GM18507 (cell line): ENCODE data around the gene IPPK.
"Not testable (repeated sequence)": the region's sequence is repeated elsewhere in the genome, so short reads cannot be mapped to it uniquely, and the experiment has no call there.

Source experiments
- DNase-seq: peaks from one replicate; pipeline ENCODE4 v3.0.0; 2011; ENCODE audit warnings: low read depth; ENCODE audit not compliant: insufficient read length; ENCODE audit errors: extremely low spot score
- FAIRE-seq: peaks from 2 replicates; lab custom pipeline; 2011; peaks lifted over from hg19 to GRCh38; lab: Jason Lieb, UNC

Gene IPPK

DNA sequence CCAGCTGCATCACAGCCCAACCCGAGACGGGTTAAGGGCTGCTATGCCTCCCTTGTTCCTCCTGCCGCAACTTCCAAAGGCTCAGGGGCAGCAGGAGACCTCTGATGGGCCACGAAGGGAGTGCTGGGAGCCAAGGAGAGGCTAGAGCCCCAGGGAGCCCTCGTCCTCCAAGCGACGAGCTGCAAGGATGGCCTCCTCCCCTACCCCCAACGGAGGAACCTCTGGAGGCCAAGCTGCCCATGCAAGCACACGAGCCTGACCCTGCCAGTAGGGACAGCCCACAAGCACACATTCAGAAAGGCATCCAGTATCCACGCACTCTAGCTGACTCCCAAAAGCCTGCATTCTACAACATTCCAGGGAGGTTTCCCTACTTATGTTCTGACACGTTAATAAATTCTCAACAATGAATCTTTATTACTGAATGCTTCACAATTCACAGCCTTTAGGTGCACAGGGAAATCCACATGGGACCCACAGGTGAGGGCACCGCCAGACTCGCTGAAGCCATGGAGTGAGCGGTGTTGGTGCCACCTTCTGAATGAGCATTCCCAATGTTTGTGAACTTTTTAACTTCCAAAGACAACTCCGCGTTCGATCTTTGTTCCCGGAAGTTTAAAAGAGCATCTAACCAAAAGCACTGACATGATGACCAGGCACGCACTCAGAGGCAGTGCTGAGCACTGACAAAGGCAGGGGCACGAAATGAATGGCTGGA is 28.7 kb downstream of the IPPK start:
- FAIRE-seq (no peak), DNase-seq (no peak)

DNA sequence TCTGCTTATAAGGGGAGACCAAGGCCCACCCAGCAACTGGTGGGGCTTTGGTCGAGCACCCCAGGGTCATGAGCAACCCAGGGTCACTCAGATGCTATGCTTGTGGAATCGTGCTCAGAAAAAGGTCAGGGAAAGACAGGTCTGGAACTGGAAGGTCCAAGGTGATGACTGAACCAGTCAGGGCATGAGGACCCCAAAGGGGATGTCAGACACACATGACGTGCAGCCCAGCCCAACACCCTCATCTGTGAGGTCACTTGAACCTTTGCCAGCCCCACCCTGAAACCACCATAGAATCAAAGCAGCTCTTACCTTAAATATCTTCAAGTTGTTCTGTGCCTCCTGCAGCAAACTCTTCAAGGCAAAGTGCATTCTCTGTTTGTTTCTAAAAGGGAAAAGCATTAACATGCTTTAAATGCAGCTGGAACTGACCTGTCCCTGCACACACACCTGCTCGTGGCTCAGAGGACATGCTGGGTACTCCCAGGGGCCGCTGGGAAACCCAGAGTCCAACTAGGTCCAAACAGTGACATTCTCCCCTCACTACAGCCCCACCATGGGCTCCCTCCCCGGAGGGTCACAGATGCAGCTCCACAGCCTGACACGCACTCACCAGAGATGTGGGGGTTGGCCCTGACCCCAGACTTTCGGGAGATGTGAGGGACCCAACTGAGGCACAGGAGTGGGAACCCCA is 29.4 kb downstream of the IPPK start:
- DNase-seq (no peak), FAIRE-seq (no peak)

DNA sequence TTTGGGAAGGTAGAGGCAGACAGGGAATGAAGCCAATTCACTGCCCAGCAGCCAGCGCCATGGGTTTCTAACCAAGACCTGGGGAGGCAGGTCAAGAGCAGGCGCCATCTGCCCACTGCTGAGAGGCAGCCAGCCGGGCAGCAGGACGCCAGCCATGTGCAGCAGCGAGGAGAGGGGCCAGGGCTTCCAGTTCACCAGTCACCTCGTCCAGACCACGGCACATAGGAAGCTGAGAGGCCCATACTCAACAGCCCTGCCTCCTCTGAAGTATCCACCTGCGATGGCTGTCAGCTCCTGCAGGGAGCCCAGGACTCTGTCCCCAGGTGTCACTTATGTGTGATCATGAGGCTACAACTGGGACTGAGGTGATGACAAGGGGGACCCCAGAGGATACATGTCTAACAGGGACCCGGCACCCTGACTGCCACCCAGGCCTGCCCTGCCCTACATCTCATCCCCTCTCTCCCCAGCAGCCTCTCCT is 30.1 kb downstream of the IPPK start:
- DNase-seq: no peak

DNA sequence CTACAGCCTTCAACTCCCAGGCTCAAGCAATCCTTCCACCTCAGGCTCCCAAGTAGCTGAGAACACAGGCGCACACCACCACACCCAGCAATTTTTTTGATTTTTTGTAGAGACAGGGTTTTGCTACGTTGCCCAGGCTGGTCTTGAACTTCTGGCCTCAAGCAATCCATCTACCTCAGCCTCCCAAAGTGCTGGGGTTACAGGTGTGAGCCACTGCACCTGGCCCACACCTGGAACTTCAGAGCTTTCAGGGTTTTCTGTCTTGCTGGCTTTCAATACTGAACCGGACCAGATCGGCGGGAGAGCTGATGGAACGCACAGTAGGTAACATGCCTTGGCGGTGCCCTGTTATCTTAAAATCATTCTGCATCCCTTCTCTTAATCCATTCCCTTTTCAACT is 30.8 kb downstream of the IPPK start:
- DNase-seq (no peak), FAIRE-seq (no peak)

More for the DNA sequence above, 30.1 kb downstream of the IPPK start:
- no peak for FAIRE-seq

DNA sequence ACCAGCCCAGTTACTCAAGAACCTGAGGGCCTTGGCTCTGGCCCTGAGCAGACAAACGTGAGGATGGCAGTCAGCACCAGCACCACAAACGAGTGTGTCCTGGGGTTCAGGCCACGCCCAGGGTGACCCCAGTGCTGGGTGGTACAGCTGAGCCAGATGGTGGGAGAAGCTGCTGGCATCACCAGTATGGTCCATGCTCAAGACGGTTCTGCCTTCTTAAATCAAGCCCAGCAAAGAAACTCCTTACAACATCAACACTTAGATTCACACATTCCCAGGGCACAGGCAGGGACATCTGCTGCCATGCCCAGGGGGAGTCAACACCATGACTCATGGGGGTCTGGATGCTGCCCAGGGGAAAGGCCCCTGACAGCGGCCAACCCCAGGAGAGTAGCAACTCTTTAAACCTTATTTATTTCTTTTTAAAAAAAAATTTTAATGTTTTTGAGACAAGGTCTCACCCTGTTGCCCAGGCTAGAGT is 31.3 kb downstream of the IPPK start:
- DNase-seq (no peak), FAIRE-seq (no peak)

DNA sequence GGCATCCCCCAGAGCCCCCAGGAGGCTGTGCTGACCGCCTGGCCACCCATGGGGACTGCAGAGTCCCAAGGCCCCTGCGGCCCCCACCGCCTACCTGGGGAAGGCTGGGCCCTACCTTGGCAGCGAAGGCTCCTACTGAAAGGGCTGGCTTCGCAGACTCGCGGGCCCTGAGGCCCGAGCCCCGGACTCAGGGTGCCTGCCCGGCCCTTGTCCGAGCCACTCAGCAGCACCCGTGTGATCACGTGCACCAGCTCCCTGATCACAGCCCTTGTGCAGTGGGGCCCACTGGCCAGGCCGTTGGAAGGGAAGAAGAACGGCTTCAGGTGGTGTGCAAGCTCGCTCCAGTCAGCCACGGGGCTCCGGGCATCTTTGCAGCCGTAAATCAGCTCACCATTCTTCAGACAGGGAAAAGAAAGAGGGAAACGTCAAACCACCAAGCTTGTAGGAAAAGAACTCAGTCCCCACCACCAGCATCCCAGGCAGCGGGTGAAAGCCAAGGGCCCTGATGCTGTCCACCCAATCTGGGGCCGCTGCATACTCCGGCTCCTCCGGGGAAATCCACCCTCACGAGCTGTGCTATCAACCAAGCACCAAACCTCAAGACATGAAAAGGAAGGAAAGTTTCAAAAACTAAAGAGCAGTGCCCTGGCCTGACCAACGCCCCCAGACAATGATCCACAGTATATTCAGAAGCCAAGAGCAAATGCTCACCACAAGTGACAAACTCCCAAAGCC is 31.9 kb downstream of the IPPK start:
- no peak for FAIRE-seq
- DNase-seq: no peak

DNA sequence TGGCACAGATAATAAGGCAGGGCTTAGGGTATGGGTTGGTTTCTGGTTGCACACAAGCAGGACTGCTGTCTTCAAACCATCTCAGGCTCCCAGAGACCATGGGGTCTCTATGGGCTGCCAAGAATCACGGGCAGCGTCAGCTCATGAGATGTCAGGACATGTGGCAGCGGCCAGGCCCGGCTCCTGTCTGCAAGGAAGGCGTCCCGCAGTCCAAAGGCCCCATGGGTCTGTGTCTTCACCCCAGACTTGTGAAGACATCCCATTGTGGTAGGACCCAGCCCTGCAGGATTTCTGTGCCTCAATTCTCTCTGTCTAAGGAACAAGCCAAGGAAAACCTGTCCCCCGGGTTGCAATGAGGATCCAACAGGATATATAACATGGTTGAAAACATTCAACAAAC is 32.6 kb downstream of the IPPK start:
- FAIRE-seq (no peak), DNase-seq (no peak)

DNA sequence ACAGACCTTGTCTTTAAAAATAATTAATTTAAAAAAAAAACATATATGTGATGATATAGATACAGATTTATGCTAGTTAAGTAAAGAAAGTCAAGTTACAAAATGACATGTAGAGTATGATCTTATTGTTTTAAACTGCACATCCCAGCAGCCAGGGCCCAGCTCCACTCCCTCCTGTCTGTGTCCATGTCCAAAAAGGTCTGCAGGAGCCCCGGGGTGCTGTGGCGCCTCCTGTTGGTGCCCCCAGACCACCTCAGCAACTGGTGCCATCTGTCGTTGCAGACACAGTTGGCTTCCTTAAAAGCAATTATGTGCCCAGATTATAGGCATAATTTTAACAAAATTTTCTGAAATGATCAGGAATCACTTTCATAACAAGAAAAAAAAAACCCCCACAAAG is 33.3 kb downstream of the IPPK start:
- DNase-seq (no peak), FAIRE-seq (no peak)

DNA sequence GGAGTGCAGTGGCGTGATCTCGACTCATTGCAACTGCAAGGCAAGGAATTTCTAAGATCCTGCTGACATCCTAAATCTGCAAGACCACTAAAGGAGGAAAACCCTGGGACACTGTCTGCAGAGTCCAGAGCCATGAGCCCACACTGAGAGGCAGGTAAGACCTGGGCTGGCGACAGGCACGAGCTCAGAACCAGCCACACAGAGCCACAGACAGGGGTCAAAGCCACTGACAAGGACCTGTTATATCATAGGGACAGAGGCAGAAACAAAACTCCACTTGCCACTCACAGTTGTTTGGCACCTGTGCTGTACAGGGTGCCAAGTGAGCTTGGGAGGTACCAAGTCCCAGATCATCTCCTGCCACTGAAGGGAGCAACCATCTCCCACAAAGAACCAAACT is 34.2 kb downstream of the IPPK start:
- FAIRE-seq (no peak), DNase-seq (no peak)

DNA sequence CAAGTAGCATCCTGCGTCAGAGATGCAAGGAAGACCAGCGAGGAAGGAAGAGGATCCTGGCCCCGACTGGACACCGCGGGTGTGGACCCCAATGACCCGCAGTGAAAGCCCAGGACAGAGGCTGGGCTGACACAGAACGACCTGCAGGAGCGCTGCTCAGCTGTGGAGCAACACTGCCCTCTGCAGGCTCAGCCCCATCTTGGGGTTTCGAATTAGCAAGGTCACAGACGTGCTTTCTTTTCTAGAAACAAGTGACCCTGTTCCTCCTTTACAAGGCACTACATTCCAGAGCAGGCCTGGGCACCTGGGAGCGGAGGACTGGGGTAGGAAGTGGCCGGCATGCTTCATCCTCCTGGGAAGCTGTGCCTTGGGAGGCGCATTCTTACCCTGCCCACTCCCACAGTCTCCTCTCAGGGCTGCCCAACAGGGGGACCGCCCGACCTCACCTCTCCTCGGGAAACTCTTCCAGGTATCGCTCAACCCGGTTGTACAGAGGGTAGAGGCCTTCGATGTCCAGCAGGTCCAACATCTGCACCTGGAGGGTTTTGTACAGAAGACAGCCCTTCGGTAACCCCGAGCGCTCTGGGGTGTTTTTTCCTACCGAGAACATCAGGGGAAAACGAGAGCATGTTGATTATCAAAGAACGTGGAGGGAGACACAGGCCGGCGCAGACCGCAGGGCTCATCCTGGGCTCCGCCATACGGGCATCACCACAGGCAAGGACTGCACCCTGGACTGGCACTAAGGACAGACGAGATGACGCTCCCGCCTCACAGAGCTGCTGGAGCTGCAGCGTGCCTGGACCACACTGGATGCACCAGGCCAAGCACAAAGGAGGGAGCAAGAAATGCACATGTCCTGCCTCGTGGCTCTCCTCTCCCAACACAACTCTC is 35.0 kb downstream of the IPPK start:
- peak; percentile 60 for DNase-seq
- peak; percentile 90 for FAIRE-seq

DNA sequence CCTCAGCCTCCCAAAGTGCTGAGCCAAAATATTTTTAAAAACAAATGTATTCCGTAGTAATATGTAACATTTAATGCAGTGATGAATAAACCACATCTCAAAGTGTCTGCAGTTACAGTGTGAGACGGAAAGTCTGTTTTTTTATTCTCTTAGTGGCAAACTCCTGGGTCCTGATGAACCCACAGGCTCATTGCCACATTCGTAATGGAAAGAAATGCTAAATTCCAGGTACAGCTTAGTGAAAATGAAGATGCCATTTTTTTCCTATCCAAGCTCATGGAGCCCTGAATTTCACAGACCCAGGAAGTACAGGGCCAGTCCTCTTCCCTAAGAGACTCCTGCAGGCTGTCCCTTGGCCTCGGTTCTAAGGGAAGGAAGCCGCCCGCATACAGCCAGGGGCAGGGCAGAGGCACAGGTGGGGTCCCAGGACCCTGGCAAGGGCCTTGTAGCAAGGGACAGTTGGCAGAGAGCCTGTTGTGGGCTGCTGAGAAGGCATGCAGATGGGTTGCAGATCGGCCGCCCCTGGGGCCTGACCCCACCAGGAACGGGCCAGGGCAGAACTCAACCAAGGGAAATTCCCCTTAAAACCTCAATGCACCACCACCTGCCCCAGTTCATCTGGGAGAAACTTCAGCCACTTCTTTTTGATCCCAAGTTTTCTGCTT is 36.2 kb downstream of the IPPK start:
- FAIRE-seq (no peak), DNase-seq (no peak)

DNA sequence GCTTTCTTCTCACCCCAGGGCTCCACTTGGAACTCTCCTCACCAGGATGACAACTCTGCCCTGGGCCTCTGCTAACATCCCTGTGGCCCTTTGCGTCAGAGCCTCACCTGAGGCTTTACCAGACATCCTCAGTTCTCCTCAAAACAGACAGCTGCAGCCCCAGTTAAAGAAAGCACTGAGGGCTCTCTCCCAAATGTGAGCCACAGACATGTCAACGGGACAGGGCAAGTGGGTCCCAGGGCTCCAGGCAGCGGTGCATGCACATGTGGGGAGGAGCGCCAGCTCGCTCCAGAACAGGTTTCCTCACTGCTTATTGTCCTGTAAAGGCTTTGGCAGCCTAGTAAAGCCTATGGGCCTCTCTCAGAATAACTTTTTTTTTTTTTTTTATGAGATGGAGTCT is 37.3 kb downstream of the IPPK start:
- FAIRE-seq (no peak), DNase-seq (no peak)

DNA sequence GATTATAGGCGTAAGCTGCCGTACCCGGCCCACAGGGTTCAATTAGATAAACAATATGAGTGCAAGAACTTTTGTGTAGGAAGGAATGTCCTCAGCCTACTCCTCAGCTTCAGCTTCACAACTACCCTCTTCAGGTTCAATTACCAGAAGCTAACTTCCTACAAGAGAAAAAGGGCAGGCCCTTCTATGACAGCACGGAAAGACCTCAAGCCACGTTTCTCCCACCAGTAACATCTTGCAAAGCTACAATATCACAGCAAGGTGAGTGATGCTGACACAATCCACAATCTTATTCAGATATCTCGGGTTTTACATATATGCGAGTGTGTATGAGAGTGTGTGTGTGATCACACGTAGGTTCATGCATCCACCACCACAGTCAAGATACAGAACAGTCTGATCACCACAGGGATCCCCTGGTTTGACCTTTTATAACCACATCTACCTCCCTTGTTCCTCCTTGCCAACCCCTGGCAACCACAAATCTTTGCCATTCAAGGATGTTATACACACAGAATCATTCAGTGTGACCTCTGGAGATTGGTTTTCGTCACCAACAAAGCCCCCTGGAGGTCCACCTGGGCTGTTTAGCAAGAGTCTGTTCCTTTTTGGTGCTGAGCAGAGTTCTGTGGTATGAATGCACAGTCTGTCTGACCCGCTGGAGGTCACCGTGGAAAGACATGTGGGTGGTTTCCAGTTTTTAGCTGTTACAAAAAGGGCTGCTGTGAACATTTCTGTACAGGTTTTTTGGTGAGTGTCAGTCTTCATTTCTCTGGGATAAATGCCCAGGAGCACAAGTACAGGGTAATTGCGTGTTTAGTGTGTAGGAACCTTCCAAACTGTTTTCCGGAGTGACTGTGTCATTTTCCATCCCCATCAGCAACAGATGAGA is 38.2 kb downstream of the IPPK start:
- DNase-seq (no peak), FAIRE-seq (no peak)

DNA sequence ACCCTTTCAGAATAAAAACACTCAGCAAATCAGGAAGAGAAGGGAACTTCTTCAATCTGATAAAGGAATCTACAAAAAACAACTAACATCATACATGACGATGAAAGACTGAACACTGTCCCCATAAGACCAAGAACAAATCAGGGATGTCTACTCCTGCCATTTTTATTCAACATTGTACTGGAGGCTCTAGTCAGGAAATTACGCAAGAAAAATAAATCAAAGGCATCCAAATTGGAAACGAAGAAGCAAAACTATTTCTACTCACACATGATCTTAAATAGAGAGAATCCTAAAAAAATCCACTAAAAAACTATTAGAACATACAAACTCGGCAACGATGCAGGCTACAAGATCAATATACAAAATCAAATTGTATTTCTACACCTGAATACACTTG is 42.3 kb downstream of the IPPK start:
- FAIRE-seq: no peak
- DNase-seq: no peak

DNA sequence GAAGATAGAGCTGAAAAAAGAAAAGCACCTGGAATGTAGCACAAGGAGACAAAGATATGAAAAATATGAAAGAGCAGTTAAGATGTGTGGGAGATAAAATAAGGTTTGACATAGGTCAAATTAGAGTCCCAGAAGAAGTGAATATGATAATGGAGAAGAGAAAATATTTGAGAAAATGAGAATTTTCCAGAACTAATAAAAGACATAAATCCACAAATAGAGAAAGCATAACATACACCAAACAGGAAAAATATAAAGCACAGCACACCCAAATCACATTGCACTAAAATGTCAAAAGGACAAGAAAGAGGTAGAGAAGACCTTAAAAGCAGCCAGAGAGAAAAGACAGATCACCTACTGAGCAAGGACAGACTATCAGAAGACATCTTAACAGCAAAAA is 43.4 kb downstream of the IPPK start:
- FAIRE-seq (no peak), DNase-seq (no peak)

DNA sequence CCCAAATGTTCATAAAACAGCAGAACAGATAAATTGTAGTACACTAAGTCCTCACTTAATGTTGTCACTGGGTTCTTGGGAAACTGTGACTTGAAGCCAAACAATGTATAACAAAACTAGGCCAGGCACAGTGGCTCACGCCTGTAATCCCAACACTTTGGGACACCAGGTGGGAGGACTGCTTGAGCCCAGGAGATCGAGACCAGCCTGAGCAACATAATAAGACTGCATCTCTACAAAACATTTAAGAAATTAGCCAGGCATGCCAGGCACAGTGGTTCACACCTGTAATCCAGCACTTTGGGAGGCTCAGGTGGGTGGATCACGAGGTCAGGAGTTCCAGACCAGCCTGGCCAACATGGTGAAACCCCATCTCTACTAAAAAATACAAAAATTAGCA is 46.0 kb downstream of the IPPK start:
- FAIRE-seq, DNase-seq: not testable (repeated sequence)

DNA sequence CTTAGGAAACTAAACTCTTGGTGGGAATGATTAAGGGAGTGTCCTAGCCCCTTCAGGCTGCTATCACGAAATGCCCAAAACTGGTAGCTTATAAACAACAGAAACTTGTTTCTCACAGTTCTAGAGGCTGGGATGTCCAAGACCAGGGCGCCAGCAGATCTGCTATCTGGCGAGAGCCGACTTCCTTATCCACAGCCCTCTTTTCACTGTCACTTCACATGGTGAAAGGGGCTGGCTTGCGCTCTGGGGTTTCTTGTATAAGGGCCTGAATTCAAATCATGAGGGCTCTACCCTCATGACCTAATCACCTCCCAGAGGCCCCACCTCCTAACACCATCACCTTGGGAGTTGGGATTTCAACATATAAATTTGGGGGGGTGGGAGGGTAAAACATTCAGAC is 49.1 kb downstream of the IPPK start:
- DNase-seq (no peak), FAIRE-seq (no peak)
